ENCODE data around the gene UGT8.

UGT8 gene

GRCh38 chr4:114691865-114692264 lies 93.3 kb downstream of the UGT8 start:
- DNase-seq (ENCODE audit: low spot score), result no peak

GRCh38 chr4:114692958-114693357 lies 94.4 kb downstream of the UGT8 start:
- no peak for DNase-seq (ENCODE audit: low spot score)

- DNase-seq (ENCODE audit: low spot score), result peak; percentile 58
These were observed 96.2 kb downstream of the UGT8 start for GRCh38 chr4:114694770-114695169.

- no peak for DNase-seq (ENCODE audit: low spot score)
These were observed 99.6 kb downstream of the UGT8 start for GRCh38 chr4:114698231-114698630.

- DNase-seq (ENCODE audit: low spot score), result no peak
These were observed 102.9 kb downstream of the UGT8 start for GRCh38 chr4:114701491-114701890.

- DNase-seq (ENCODE audit: low spot score), result no peak
These were observed 118.8 kb downstream of the UGT8 start for GRCh38 chr4:114717432-114717831.

- no peak for DNase-seq (ENCODE audit: low spot score)
These were observed 126.5 kb downstream of the UGT8 start for GRCh38 chr4:114725066-114725465.

GRCh38 chr4:114727461-114727860 lies 128.9 kb downstream of the UGT8 start:
- DNase-seq (ENCODE audit: low spot score), result no peak
